ENCODE measurements around the gene GPC1.

- no peak for TF ChIP-seq CTCF (IDR thresholded peaks at IDR 0.05; ENCODE audit: low read depth, low read length)
- TF ChIP-seq EZH2phosphoT487 (IDR thresholded peaks at IDR 0.05; ENCODE audit: low read depth): no peak
Measured at GRCh38 chr2:240393831-240394410, 41.5 kb upstream of the GPC1 start.

Measured in OCI-LY3 (cell line).